NCI-H2081 treated with DMSO at 0.1 percent for 48 hours (cell line): ENCODE results near the gene ZCCHC24.

Experiments used
- DNase-seq: peaks from one replicate; lab custom pipeline; 2025; lab: John Stamatoyannopoulos, UW

ZCCHC24 gene

GRCh38 chr10:79397575-79398303 is 47.7 kb downstream of the ZCCHC24 start:
- DNase-seq: no peak

GRCh38 chr10:79397051-79397450 is 48.4 kb downstream of the ZCCHC24 start:
- DNase-seq: no peak

- no peak for DNase-seq
Measured at GRCh38 chr10:79396520-79396919, 48.9 kb downstream of the ZCCHC24 start.

- DNase-seq: no peak
Measured at GRCh38 chr10:79394664-79395063, 50.8 kb downstream of the ZCCHC24 start.

GRCh38 chr10:79393924-79394610 is 51.4 kb downstream of the ZCCHC24 start:
- DNase-seq: no peak

GRCh38 chr10:79393221-79393923 is 52.1 kb downstream of the ZCCHC24 start:
- no peak for DNase-seq

GRCh38 chr10:79392506-79393176 is 52.8 kb downstream of the ZCCHC24 start:
- DNase-seq: no peak

- DNase-seq: no peak
Measured at GRCh38 chr10:79392020-79392398, 53.4 kb downstream of the ZCCHC24 start.

- DNase-seq: no peak
Measured at GRCh38 chr10:79391231-79392019, 54.0 kb downstream of the ZCCHC24 start.

- no peak for DNase-seq
Measured at GRCh38 chr10:79390551-79391229, 54.7 kb downstream of the ZCCHC24 start.

GRCh38 chr10:79390057-79390456 is 55.4 kb downstream of the ZCCHC24 start:
- no peak for DNase-seq

- DNase-seq: no peak
Measured at GRCh38 chr10:79387974-79388850, 57.2 kb downstream of the ZCCHC24 start.

- DNase-seq: no peak
Measured at GRCh38 chr10:79387466-79387973, 57.9 kb downstream of the ZCCHC24 start.

GRCh38 chr10:79386637-79387465 is 58.6 kb downstream of the ZCCHC24 start:
- DNase-seq: no peak

- DNase-seq: no peak
Measured at GRCh38 chr10:79385804-79386531, 59.5 kb downstream of the ZCCHC24 start.

GRCh38 chr10:79385392-79385795 is 60.0 kb downstream of the ZCCHC24 start:
- DNase-seq: no peak

GRCh38 chr10:79384773-79385391 is 60.5 kb downstream of the ZCCHC24 start:
- DNase-seq: no peak
